GM19240 (cell line): Measurements from ENCODE around the gene GP1BB.
"Not testable (repeated sequence)": the region's sequence is repeated elsewhere in the genome, so short reads cannot be mapped to it uniquely, and the experiment has no call there.

Experiments
- DNase-seq: peaks from one replicate; pipeline ENCODE4 v3.0.0; 2011; ENCODE audit warnings: low spot score; ENCODE audit not compliant: insufficient read length

The GP1BB gene

GRCh38 chr22:19723232-19723982, at the start of gene GP1BB:
TSS of gene GP1BB (plus strand) at chr22:19723539. CDS start at chr22:19723570, 31 bp downstream.
- no peak for DNase-seq

GRCh38 chr22:19673660-19674059, 49.7 kb upstream of the GP1BB start:
- DNase-seq = no peak

GRCh38 chr22:19674129-19674928, 49.0 kb upstream of the GP1BB start:
- DNase-seq = no peak

GRCh38 chr22:19674929-19675253, 48.4 kb upstream of the GP1BB start:
- no peak for DNase-seq

GRCh38 chr22:19675428-19675827, 47.9 kb upstream of the GP1BB start:
- no peak for DNase-seq

- DNase-seq = not testable (repeated sequence)
Measured at GRCh38 chr22:19676437-19676836, 46.9 kb upstream of the GP1BB start.

- no peak for DNase-seq
Measured at GRCh38 chr22:19678949-19679521, 44.3 kb upstream of the GP1BB start.

GRCh38 chr22:19679522-19680101, 43.7 kb upstream of the GP1BB start:
- no peak for DNase-seq

GRCh38 chr22:19680287-19680881, 43.0 kb upstream of the GP1BB start:
- DNase-seq = no peak

- DNase-seq = no peak
Measured at GRCh38 chr22:19680911-19681862, 42.2 kb upstream of the GP1BB start.

- no peak for DNase-seq
Measured at GRCh38 chr22:19681863-19682245, 41.5 kb upstream of the GP1BB start.

GRCh38 chr22:19686946-19687345, 36.4 kb upstream of the GP1BB start:
- no peak for DNase-seq

GRCh38 chr22:19687561-19688300, 35.6 kb upstream of the GP1BB start:
- no peak for DNase-seq

GRCh38 chr22:19688301-19689290, 34.7 kb upstream of the GP1BB start:
- DNase-seq = no peak

GRCh38 chr22:19689408-19689807, 33.9 kb upstream of the GP1BB start:
- no peak for DNase-seq

GRCh38 chr22:19691007-19691720, 32.2 kb upstream of the GP1BB start:
- no peak for DNase-seq

- no peak for DNase-seq
Measured at GRCh38 chr22:19691721-19692341, 31.5 kb upstream of the GP1BB start.

- DNase-seq = no peak
Measured at GRCh38 chr22:19693581-19693980, 29.8 kb upstream of the GP1BB start.
